Measurements from ENCODE around the gene NCK2. TPM values are rescaled to one million over a fixed set of nuclear protein-coding genes. Genes with fewer than 3 reads are reported as not detected.

The NCK2 gene
- total RNA-seq, 1 experiment from 2014 or later: 49.2 TPM

GRCh38 chr2:105755895-105756294, 11.2 kb downstream of the NCK2 start:
- no peak overlapping the region for H2AK5ac ChIP-seq (ENCODE audit: insufficient read length, low read length)
- H4K20me1 ChIP-seq (ENCODE audit: control insufficient read depth, insufficient read depth, insufficient read length): no peaks in the 10 kb centered on the region
- H3K36me3 Mint-ChIP-seq (ENCODE audit: insufficient read depth in 1 of 3, low read depth in 3 of 3): peaks cover 3 to 13% (median 6%) of the 10 kb centered on the region in 3 experiments; a peak in 3 of 7 replicates
- no peak overlapping the region for H2BK5ac ChIP-seq (ENCODE audit: insufficient read length, low read length)
- no peak overlapping the region for H3K4me3 Mint-ChIP-seq
- H3K4me1 ChIP-seq (ENCODE audit: insufficient read depth, low read length): peaks cover 15% of the 10 kb centered on the region; the same call in 1 of the 2 replicates
- H2AFZ ChIP-seq (ENCODE audit: low read length): no peak overlapping the region
- H3K4me1 Mint-ChIP-seq: peaks cover 61 to 75% of the 10 kb centered on the region in 2 experiments
- H2BK20ac ChIP-seq (ENCODE audit: low read depth, low read length, poor library complexity, severe bottlenecking): no peak overlapping the region
- H3K27ac Mint-ChIP-seq: peak overlapping the region in 2 of 3 experiments; percentile 8 to 22; a peak in 4 of 7 replicates
- no peak overlapping the region for H4K91ac ChIP-seq (ENCODE audit: insufficient read length, low read depth, low read length)
- no peaks in the 10 kb centered on the region for H3K27me3 ChIP-seq (ENCODE audit: insufficient read depth, low read length)
- H3K9me3 Mint-ChIP-seq: no peaks in the 10 kb centered on the region
- TF ChIP-seq CTCF (conservative IDR thresholded peaks at IDR 0.05): no peak
- no peak overlapping the region for H3K4me2 ChIP-seq (ENCODE audit: insufficient read depth, insufficient read length, low read length)
- no peaks in the 10 kb centered on the region for H3K27me3 Mint-ChIP-seq (ENCODE audit: low read depth)
- WGBS (ENCODE audit: extremely low coverage, insufficient read length, low lambda C conversion rate): no CpG with 5 or more reads among the region's 4 CpGs
- no peak overlapping the region for H3K27ac ChIP-seq (ENCODE audit: insufficient read length, low read depth, low read length)
- no peaks in the 10 kb centered on the region for H3K9me3 ChIP-seq (ENCODE audit: control insufficient read depth, low read depth, low read length)
- no peak overlapping the region for H4K8ac ChIP-seq (replicated peaks; ENCODE audit: insufficient read length, low read depth, low read length)
- H3K56ac ChIP-seq (ENCODE audit: insufficient read length, low read depth, low read length): no peak overlapping the region
- H3K23me2 ChIP-seq (ENCODE audit: insufficient read length, low read depth, low read length, poor library complexity, severe bottlenecking): no peaks in the 10 kb centered on the region
- no peak overlapping the region for H3K4ac ChIP-seq (ENCODE audit: low read depth, low read length)
- H2BK120ac ChIP-seq (ENCODE audit: low read depth, low read length, poor library complexity, severe bottlenecking): no peak overlapping the region
- no peak overlapping the region for H3K23ac ChIP-seq (ENCODE audit: insufficient read length, low read depth, low read length)
- peaks cover 36% of the 10 kb centered on the region; the same call in 1 of the 2 replicates for H3K79me2 ChIP-seq (ENCODE audit: insufficient read depth, low read length)
- H2BK12ac ChIP-seq (ENCODE audit: insufficient read length, low read depth, low read length): no peak overlapping the region
- H3K79me1 ChIP-seq (ENCODE audit: insufficient read depth, low read depth, low read length, poor library complexity, severe bottlenecking): no peaks in the 10 kb centered on the region
- no peak overlapping the region for H4K5ac ChIP-seq (ENCODE audit: insufficient read length, low read depth, low read length)
- no peak overlapping the region for H3K14ac ChIP-seq (ENCODE audit: insufficient read depth, low read length)
- H3K18ac ChIP-seq (ENCODE audit: insufficient read length, low read depth, low read length): no peak overlapping the region
- no peak overlapping the region for H3T11ph ChIP-seq (ENCODE audit: low read length)
- DNase-seq: no peak
- H3K9ac ChIP-seq (ENCODE audit: extremely low read depth, insufficient read length, low read length): no peak overlapping the region
- no peak overlapping the region for H2BK15ac ChIP-seq (ENCODE audit: low read depth, low read length)
